HepG2 (cell line): ENCODE data around the gene SEPTIN12. TPM values are rescaled to one million over a fixed set of nuclear protein-coding genes. Genes with fewer than 3 reads are reported as not detected.

ENCODE experiments used
- ARID3A ChIP-seq: IDR thresholded peaks from 2 replicates; pipeline ENCODE4 v1.6.1; 2012; ENCODE audit warnings: low read depth, low read length, improper control_type of control experiment
- ASH2L ChIP-seq: fragments of 300-600, 200-600 bp; sonication (generic); IDR thresholded peaks from 2 replicates; pipeline ENCODE4 v1.7.0; 2017; ENCODE audit warnings: low read depth, mild to moderate bottlenecking, moderate library complexity, mixed read lengths, low read length; ENCODE audit not compliant: insufficient read length
- ATF4 ChIP-seq, 2 experiments: fragments of 450-650 bp in 1 of 2; sonication (generic) in 1 of 2; formaldehyde crosslinking; IDR thresholded peaks; 2 replicates each; pipeline versions ENCODE4 v1.5.0 to v1.8.0; 2020 to 2022; ENCODE audit warnings: mild to moderate bottlenecking in 1 of 2, missing genetic modification reagents in 1 of 2
- FOXK1 ChIP-seq: sonication (generic); formaldehyde crosslinking; IDR thresholded peaks from 2 replicates; pipeline ENCODE4 v1.4.0; 2020; ENCODE audit warnings: low read depth, missing genetic modification reagents, borderline replicate concordance
- GLI4 ChIP-seq: sonication (generic); formaldehyde crosslinking; IDR thresholded peaks from 2 replicates; pipeline ENCODE4 v1.5.1; 2020; ENCODE audit warnings: missing genetic modification reagents, mild to moderate bottlenecking, moderate library complexity, borderline replicate concordance
- GZF1 ChIP-seq: sonication (generic); formaldehyde crosslinking; IDR thresholded peaks from 2 replicates; pipeline ENCODE4 v1.5.1; 2020; ENCODE audit warnings: mild to moderate bottlenecking, missing genetic modification reagents
- HNF1B ChIP-seq: sonication (generic); formaldehyde crosslinking; IDR thresholded peaks from 2 replicates; pipeline ENCODE4 v1.5.1; 2020; ENCODE audit warnings: mild to moderate bottlenecking, moderate library complexity, missing genetic modification reagents
- IRF2 ChIP-seq: IDR thresholded peaks from 2 replicates; pipeline ENCODE4 v1.6.1; 2018; ENCODE audit warnings: missing genetic modification reagents, missing compliant biosample characterization
- KMT2A ChIP-seq: sonication (generic); formaldehyde crosslinking; IDR thresholded peaks from 2 replicates; pipeline ENCODE4 v1.4.0; 2020; ENCODE audit warnings: missing genetic modification reagents
- MYC ChIP-seq: sonication (generic); formaldehyde crosslinking; IDR thresholded peaks from 2 replicates; pipeline ENCODE4 v1.9.0; 2021; ENCODE audit warnings: missing genetic modification reagents, borderline replicate concordance
- NR2F1 ChIP-seq, 2 experiments: fragments of 450-650 bp in 1 of 2; formaldehyde crosslinking in 1 of 2; IDR thresholded peaks; 2 replicates each; pipeline versions ENCODE4 v1.5.0 to v1.6.1; 2016 to 2020; ENCODE audit warnings: mild to moderate bottlenecking in 1 of 2, missing compliant biosample characterization in 1 of 2, missing genetic modification reagents in 1 of 2, moderate library complexity in 1 of 2
- NRL ChIP-seq: sonication (generic); formaldehyde crosslinking; IDR thresholded peaks from 2 replicates; pipeline ENCODE4 v1.5.0; 2020; ENCODE audit warnings: missing genetic modification reagents, mild to moderate bottlenecking, moderate library complexity, borderline replicate concordance
- POLR2AphosphoS5 ChIP-seq: IDR thresholded peaks from 2 replicates; pipeline ENCODE4 v1.6.1; 2012; ENCODE audit warnings: low read depth, low read length
- PPARG ChIP-seq: conservative IDR thresholded peaks from 2 replicates; pipeline ENCODE4 v1.6.1; 2016; ENCODE audit warnings: missing biosample characterization, missing genetic modification reagents
- ZBTB7A ChIP-seq: sonication (generic); formaldehyde crosslinking; IDR thresholded peaks from 2 replicates; pipeline ENCODE4 v1.8.0; 2022; ENCODE audit warnings: mild to moderate bottlenecking, missing genetic modification reagents
- ZGPAT ChIP-seq: IDR thresholded peaks from 2 replicates; pipeline ENCODE4 v1.6.1; 2016; ENCODE audit warnings: mild to moderate bottlenecking
- ZNF367 ChIP-seq: sonication (generic); formaldehyde crosslinking; IDR thresholded peaks from 2 replicates; pipeline ENCODE4 v1.4.0; 2020; ENCODE audit warnings: missing genetic modification reagents, borderline replicate concordance
- ZNF841 ChIP-seq: sonication (generic); formaldehyde crosslinking; IDR thresholded peaks from 2 replicates; pipeline ENCODE4 v1.8.1; 2023; ENCODE audit warnings: missing genetic modification reagents, borderline replicate concordance
- polyA plus RNA-seq, 8 experiments: library from polyadenylated mRNA; depleted of rRNA in 3 of 8; stranded (reverse) in 7 of 8; unstranded in 1 of 8; fragments of >200 nt; fragmentation: Illumina TruSeq in 4 of 8; extraction: Trizol in 4 of 8; gene quantifications; 2 replicates each; pipeline versions ENCODE4 v1.2.1 to v1.2.3, GENCODE V29; 2011 to 2016; ENCODE audit warnings: low read depth in 4 of 8, missing spikeins in 1 of 8, mixed read lengths in 1 of 8; ENCODE audit not compliant: insufficient read depth in 1 of 8
- total RNA-seq, 5 experiments: library from RNA; depleted of rRNA; stranded (reverse); fragments of >200 nt; fragmentation: Illumina TruSeq; extraction: Trizol; gene quantifications; 2 replicates each; pipeline ENCODE4 v1.2.3, GENCODE V29; 2016; ENCODE audit warnings: low read depth in 1 of 5

Gene SEPTIN12
- total and polyA plus RNA-seq, 2 of the 13 experiments (the other 11 are each of a cell fraction or from before 2014, with no cell fraction given): 0.22 TPM; not detected in 1

GRCh38 chr16:4801962-4802658 lies 14.0 kb upstream of the SEPTIN12 start, which contains the start of gene ROGDI (continued):
- TF ChIP-seq PPARG (CRISPR knock-in tag): 0 out of 2 replicates have a peak, but pooled peaks have one; percentile 22
- TF ChIP-seq GZF1 (CRISPR knock-in tag): no peak
- TF ChIP-seq ASH2L: peak; percentile 28
- peak; percentile 56; the same call in 1 of the 2 replicates for TF ChIP-seq GLI4 (CRISPR knock-in tag)
- TF ChIP-seq ZGPAT: peak; percentile 42; the same call in 1 of the 2 replicates
- no peak for TF ChIP-seq ZBTB7A (CRISPR knock-in tag)
- peak; percentile 60 for TF ChIP-seq NRL
- peak; percentile 75 for TF ChIP-seq HNF1B
- TF ChIP-seq ATF4 (CRISPR knock-in tag; IDR thresholded peaks at IDR 0.05): 0 out of 4 replicates have a peak, but pooled peaks of 1 of the 2 experiments have one; percentile 16
- TF ChIP-seq IRF2 (CRISPR knock-in tag): peak; percentile 45; the same call in 1 of the 2 replicates
- TF ChIP-seq ARID3A: no peak
- TF ChIP-seq ZNF367: no peak
- TF ChIP-seq POLR2AphosphoS5: peak; percentile 62; the same call in 1 of the 2 replicates
- TF ChIP-seq KMT2A (CRISPR knock-in tag): peak; percentile 30; the same call in 1 of the 2 replicates
- TF ChIP-seq FOXK1 (CRISPR knock-in tag): no peak
- TF ChIP-seq NR2F1 (CRISPR knock-in tag; IDR thresholded peaks at IDR 0.05): peak in 1 of 2 experiments; percentile 36; a peak in 1 of 4 replicates
- TF ChIP-seq ZNF841 (CRISPR knock-in tag): no peak
- TF ChIP-seq MYC (CRISPR knock-in tag): peak; percentile 39; the same call in 1 of the 2 replicates
